H54 (cell line): ENCODE measurements around the gene ZC3HAV1.

Source experiments
- DNase-seq: peaks from one replicate; pipeline ENCODE4 v3.0.0; 2011; ENCODE audit warnings: low spot score, mixed read lengths; ENCODE audit not compliant: insufficient read length
- FAIRE-seq: peaks from 3 replicates; lab custom pipeline; 2011; peaks lifted over from hg19 to GRCh38; lab: Jason Lieb, UNC
- POLR2A ChIP-seq: IDR thresholded peaks from 2 replicates; pipeline ENCODE4 v1.6.1; 2011; ENCODE audit warnings: low read depth, mild to moderate bottlenecking, low read length

The ZC3HAV1 gene

DNA sequence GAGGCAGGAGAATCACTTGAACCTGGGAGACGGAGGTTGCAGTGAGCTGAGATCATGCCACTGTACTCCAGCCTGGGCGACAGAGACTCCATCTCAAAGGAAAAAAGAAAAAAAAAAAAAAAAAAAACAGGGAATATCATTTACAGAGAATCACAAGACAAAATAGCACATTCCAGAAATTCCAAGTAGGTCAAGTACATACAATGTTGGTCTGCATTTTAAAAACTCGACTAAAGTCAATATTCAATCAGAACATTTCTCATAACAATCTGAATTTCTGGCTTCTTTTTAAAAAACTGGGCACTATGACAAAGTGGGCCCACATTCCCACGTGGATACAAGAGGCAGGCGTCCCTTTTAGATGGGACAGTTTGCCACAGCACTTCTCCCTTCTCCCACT, 86.4 kb downstream of the ZC3HAV1 start:
- DNase-seq: no peak
- TF ChIP-seq POLR2A: no peak
- no peak for FAIRE-seq

GRCh38 chr7:139022286-139022685, 87.2 kb downstream of the ZC3HAV1 start:
- no peak for FAIRE-seq
- DNase-seq: no peak
- no peak for TF ChIP-seq POLR2A

DNA sequence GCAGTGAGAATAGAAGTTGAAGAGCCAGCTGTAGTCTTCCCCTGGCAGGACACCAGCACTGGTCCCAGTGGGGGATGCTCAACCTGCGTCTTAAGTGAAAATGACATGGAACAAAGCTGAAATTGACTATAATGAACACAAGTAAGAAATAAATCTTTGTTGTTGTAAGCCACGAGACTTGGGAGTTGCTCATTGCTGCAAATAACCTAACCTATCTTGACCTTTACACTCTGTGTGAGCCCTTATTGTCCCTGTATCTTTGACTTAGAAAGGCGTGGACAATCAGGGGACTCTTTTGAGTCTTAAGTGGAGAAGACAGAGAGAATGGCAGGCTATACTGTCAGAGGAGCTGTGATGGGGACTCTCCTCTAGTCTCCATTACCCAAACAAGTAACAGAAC, 90.6 kb downstream of the ZC3HAV1 start:
- TF ChIP-seq POLR2A: no peak
- DNase-seq (no peak), FAIRE-seq (no peak)

- TF ChIP-seq POLR2A: no peak
- DNase-seq: peak; percentile 66
- FAIRE-seq: peak; percentile 50
Measured at GRCh38 chr7:139016931-139017511, 92.5 kb downstream of the ZC3HAV1 start.

GRCh38 chr7:139011373-139011772, 98.1 kb downstream of the ZC3HAV1 start:
- FAIRE-seq: no peak
- TF ChIP-seq POLR2A: no peak
- no peak for DNase-seq

DNA sequence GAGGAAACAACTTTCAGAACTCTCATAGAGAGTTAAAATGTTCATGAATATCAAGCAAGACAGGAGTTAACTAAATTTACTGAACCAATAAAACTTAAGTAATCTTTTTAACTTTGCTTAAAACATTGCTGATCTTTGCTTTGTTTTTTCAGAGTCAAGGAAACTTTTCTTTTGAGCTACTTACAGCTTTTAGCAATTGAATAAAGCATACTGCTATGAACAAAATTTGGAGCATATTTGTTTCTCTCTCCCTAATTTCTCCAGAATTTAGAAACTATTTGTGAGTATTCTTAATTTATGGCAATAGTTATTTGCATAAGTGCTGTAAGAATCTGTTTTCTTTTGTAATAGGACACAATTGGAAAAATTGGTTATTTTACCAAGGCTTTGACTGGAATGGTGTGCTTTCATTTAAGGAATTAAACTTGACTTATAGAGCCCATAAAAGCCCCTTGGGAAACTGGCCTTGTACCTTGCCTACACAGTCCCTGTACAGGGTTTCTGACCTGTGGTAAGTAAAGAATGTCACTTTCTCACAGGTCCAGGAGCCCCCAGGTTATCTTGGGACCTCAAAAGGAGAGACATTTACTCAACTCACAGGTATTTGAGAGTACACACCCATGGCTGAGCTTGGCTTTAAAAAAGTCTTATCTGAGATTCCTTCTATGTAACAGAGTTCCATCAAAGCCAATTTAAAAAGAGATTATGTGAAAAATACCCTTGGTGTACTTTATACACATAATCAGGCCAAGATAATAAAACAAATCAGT, 105.0 kb downstream of the ZC3HAV1 start:
- DNase-seq: no peak
- FAIRE-seq: no peak
- TF ChIP-seq POLR2A: no peak

DNA sequence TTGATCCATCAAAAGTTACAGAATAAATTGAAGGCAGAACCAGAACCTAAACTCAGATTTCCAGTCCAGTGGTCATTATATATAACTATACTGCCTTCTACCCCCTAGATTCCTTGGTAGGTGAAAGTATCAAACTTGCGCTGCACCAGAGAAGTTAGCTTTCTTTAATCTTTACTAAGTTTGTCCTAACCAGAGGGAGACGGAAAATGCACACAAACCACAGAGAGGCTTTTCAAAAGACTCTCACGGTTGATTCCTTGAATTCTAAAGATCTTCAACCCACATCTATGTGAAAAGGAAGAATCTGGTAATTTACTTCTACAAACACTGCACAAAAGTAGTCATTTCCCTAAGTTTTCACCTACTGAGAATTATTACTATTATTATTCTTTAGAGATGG, 110.1 kb downstream of the ZC3HAV1 start:
- FAIRE-seq (no peak), DNase-seq (no peak)
- no peak for TF ChIP-seq POLR2A
